ENCODE measurements around the gene MBL2. TPM values are rescaled to one million over a fixed set of nuclear protein-coding genes. Genes with fewer than 3 reads are reported as not detected.

Gene MBL2
- total and polyA plus RNA-seq, 2 of the 8 experiments (the other 6 are each of a cell fraction or from before 2014, with no cell fraction given), result not detected

- no peak for TF ChIP-seq YY1 (IDR thresholded peaks at IDR 0.05; ENCODE audit: low read depth, low read length)
- TF ChIP-seq SP1 (IDR thresholded peaks at IDR 0.05; ENCODE audit: low read depth, low read length), result no peak
- no peak for TF ChIP-seq TBP (IDR thresholded peaks at IDR 0.05; ENCODE audit: low read depth, low read length)
- no peak for TF ChIP-seq GTF2F1 (IDR thresholded peaks at IDR 0.05; ENCODE audit: borderline replicate concordance, low read depth, low read length)
- no peak for TF ChIP-seq RXRA (IDR thresholded peaks at IDR 0.05; ENCODE audit: insufficient read depth, low read depth, low read length)
- TF ChIP-seq POLR2AphosphoS5 (IDR thresholded peaks at IDR 0.05; ENCODE audit: low read depth, low read length), result no peak
Observed at GRCh38 chr10:52755297-52756062, 17.1 kb downstream of the MBL2 start (continued).
